DMS53 (cell line): ENCODE data around the gene CRYBA2.

Experiments used
- DNase-seq: peaks from one replicate; lab custom pipeline; 2025; lab: John Stamatoyannopoulos, UW

The CRYBA2 gene

DNA sequence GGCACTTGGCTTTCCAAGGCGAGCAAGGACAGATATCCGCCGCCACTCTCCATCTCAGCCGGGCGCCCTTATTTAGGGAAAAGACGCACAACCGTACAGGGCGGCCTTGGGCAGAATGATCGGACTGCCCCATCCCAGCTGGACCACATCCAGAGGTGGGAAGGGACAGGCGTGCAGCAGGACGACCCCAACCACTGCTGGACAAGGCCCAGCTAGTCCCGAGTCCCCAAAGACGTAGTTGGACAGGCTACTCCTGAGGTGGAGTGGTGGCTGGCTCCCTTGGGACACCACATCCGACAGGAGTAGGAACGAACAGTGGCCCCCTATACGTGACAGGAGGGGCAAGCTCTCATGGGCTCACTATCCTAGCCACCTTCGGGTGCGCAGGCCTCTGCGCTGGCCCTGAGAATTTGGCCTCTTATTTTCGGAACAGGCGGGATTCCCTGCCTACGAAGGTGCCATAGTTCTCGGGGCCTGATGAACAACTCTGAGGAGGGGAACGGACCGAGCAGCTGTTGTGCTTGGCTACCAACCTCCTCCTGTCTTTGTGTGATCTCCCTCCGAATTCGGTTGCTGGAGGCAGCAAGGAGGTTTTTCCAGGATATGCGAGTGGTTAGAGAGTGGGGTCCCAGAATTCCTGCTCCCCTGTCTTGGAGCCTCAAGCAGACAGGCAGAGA is 10.5 kb downstream of the CRYBA2 start:
- no peak for DNase-seq

DNA sequence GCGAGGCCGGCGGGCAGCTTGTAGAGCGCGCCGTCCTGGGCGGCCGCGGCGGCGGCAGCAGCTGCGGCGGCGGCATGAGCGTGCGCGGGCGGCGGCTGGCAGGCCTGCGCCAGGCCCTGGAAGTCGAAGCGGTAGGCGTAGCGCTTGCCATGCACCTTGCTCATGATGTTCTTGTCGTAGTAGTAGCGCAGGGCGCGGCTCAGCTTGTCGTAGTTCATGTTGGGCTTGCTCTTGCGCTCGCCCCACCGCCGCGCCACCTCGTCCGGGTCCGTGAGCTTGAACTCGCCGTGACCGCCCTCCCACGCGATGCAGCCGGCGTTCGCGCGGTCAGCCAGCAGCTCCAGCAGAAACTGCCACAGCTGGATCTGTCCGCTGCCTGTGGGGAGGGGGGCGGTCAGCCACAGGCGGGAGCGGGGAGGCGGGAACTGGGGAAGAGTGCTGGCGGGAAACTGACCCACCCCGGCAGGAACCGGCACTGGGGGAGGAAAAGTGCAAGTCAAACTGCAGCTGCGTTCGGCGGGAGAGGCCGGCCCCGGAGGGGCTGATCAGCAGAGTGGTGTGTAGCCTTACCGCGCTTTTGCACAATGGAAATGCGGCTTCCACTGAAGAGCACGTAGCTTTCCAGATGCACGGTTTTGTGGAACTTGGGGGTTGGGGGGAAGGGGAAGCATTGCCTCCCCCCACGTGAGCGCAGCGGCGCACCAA is 11.2 kb downstream of the CRYBA2 start:
- DNase-seq = peak; percentile 75

GRCh38 chr2:218981390-218981880 is 11.8 kb downstream of the CRYBA2 start:
- DNase-seq = peak; percentile 60

- DNase-seq = peak; percentile 60
These were observed 12.4 kb downstream of the CRYBA2 start for GRCh38 chr2:218980735-218981389.

- peak; percentile 89 for DNase-seq
These were observed 13.1 kb downstream of the CRYBA2 start for GRCh38 chr2:218979846-218980734.

DNA sequence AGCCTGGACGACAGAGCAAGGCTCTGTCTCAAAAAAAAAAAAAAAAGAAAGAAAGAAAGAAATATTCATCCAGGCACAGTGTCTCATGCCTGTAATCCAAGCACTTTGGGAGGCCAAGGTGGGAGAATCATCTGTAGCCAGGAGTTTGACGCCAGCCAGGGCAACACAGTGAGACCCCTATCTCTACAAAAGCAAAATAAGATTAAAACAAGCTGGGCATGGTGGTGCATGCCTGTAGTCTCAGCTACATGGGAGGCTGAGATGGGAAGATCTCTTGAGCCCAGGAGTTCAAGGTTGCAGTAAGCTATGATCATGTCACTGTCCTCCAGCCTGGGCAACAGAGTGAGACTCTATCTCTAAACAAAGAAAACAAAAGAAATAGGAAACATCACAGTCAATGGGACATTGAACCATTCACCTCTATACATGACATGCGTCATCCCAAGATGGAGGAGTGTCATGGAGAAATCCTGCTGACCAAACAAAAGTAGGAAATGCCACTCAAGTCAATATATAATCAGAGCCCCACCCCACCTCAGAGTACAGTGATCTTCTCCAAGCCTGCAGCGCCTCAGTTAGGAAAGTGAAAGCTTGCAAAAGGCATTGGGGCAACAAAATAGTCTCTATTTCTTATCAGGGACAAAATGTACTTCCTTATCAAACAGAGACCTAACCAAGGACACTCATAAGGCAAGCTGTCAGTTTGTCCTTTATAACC is 18.0 kb downstream of the CRYBA2 start:
- no peak for DNase-seq

GRCh38 chr2:218970894-218971293 is 22.3 kb downstream of the CRYBA2 start:
- no peak for DNase-seq

GRCh38 chr2:218964041-218964771 is 29.0 kb downstream of the CRYBA2 start:
- DNase-seq = peak; percentile 95

DNA sequence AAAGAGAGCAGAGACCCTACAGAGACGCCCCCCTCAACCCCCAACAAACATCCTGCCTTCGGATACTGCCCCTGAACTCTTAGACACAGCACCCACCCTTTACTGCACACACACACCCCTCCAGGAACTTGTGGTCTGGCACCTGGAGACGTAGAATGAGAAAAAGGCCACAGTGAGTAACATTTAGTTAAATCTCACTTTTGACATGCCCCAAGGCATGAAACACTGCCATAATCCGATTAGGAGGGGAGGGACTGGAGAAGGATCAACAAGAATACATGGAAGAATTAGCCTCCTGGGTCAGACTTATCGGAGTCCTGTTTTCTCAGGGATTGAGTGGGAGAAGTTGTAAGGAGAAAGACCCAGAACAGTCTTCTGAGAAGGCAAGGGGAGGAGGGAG is 29.6 kb downstream of the CRYBA2 start:
- DNase-seq = no peak

GRCh38 chr2:218962859-218963492 is 30.2 kb downstream of the CRYBA2 start:
- DNase-seq = peak; percentile 98

DNA sequence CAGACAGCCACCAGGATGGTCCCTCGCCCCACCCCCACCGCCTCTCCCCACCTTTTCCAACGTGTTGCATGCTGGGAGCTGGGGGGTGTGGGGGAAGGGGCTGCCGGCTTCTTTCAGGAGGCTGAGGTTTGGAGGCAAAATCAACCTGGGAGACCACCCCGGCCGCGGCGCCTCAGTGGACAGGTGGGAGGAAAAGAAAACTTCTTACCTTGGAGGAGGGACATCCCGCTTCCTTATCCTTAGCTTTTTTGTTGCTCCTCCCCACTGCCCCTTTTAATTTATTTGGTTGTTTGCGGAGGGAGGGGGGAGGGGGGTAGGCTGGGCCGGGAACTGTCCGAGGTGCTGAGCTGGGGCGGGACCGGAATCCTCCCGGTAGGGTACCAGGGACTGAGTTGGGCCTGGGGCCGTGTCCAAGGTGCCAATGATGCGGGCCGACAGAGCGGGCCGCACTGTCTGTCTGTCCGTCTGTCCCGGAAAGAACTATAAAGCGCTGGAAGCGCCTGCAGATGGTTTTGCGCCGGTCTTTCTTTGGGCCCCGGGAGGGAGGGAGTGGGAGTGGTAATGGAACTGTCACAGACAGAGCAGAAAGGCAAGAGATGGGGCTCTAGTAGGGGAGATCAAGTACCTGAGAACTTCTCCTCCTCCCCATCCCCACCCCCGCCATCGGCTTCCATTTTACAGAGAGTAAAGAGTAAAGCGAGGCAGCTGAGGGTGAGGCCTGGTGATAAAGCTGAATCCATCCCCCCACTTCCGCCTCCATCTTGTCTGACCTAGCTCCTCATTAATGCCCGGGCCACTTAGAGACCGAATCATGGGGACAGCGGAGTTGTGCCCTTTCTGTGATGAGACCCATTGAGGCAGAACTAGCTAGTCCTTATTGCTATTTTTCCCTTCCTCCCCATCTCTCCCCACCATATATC is 31.3 kb downstream of the CRYBA2 start:
- DNase-seq = peak; percentile 82

DNA sequence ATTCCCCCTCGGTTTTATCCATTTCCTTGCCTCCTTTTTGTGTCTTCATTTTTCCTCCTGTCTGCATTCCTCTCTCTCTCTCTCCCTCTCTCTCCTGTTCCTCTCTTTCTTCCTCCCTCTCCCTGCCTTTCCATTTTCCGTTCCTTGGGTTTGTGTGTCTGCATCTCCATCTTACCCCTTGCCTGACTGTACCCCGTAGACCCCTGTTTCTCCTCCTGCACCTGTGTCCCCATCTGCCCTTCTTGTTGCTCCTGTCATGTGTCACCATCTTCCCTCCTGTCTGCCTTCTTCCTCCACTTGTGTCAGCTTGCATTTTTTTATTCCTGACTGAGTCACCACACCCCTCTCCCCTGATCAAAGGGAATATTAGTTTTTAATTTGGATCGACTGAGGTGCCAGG is 32.0 kb downstream of the CRYBA2 start:
- DNase-seq = no peak

DNA sequence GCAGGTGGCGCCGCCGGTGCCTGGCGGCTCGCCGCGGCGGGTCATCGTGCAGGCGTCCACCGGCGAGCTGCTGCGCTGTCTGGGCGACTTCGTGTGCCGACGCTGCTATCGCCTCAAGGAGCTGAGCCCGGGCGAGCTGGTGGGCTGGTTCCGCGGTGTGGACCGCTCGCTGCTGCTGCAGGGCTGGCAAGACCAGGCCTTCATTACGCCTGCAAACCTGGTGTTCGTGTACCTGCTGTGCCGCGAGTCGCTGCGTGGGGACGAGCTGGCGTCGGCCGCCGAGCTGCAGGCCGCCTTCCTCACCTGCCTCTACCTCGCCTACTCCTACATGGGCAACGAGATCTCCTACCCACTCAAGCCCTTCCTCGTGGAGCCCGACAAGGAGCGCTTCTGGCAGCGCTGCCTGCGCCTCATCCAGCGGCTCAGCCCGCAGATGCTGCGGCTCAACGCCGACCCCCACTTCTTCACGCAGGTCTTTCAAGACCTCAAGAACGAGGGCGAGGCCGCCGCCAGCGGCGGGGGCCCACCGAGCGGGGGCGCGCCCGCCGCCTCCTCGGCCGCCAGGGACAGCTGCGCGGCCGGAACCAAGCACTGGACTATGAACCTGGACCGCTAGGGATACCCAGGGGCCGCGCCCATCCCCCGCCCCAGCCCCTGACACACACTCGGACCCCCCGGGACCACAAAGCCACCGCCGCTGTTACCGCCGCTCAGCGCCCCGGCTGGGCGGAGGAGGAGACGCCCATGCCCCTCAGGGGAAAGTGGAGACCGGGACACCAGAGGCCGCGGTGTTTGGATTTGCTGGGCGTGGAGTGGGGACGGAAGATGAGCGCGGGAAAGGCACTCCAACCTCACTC is 32.7 kb downstream of the CRYBA2 start:
- peak; percentile 74 for DNase-seq

DNA sequence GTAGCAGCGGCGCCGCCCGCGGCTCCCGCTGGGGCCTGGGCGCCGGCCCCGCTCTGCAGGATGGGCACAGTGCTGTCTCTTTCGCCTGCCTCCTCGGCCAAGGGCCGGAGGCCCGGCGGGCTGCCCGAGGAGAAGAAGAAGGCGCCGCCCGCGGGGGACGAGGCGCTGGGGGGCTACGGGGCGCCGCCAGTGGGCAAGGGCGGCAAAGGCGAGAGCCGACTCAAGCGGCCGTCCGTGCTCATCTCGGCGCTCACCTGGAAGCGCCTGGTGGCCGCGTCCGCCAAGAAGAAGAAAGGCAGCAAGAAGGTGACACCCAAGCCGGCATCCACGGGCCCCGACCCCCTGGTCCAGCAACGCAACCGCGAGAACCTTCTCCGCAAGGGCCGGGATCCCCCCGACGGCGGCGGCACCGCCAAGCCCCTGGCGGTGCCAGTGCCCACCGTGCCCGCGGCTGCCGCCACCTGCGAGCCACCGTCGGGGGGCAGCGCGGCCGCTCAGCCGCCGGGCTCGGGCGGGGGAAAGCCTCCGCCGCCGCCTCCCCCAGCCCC is 33.4 kb downstream of the CRYBA2 start:
- peak; percentile 65 for DNase-seq

- DNase-seq = peak; percentile 93
These were observed 34.0 kb downstream of the CRYBA2 start, which contains the start of gene CDK5R2 for GRCh38 chr2:218959141-218959731. TSS of gene CDK5R2 (plus strand) at chr2:218959666. CDS start at chr2:218959821, 155 bp downstream.

- DNase-seq = no peak
These were observed 34.9 kb downstream of the CRYBA2 start for GRCh38 chr2:218958276-218958675.

- no peak for DNase-seq
These were observed 35.6 kb downstream of the CRYBA2 start for GRCh38 chr2:218957671-218958070.
